ENCODE data around the gene OR1I1. TPM values are rescaled to one million over a fixed set of nuclear protein-coding genes. Genes with fewer than 3 reads are reported as not detected.

Gene OR1I1
- total RNA-seq, 1 experiment from 2014 or later: not detected

- no peak for TF ChIP-seq CTCF (conservative IDR thresholded peaks at IDR 0.05)
- no peaks in the 10 kb centered on the region; a peak in 1 of 5 replicates for H3K9me3 Mint-ChIP-seq
- no peaks in the 10 kb centered on the region for H3K79me2 ChIP-seq (ENCODE audit: insufficient read depth, low read length)
- H3K27ac ChIP-seq (ENCODE audit: insufficient read length, low read depth, low read length): no peak overlapping the region
- no peak overlapping the region for H2BK20ac ChIP-seq (ENCODE audit: low read depth, low read length, poor library complexity, severe bottlenecking)
- H3K14ac ChIP-seq (ENCODE audit: insufficient read depth, low read length): no peak overlapping the region
- H3K18ac ChIP-seq (ENCODE audit: insufficient read length, low read depth, low read length): no peak overlapping the region
- DNase-seq: no peak
- H2BK15ac ChIP-seq (ENCODE audit: low read depth, low read length): no peak overlapping the region
- no peak overlapping the region for H2BK12ac ChIP-seq (ENCODE audit: insufficient read length, low read depth, low read length)
- no peak overlapping the region for H4K8ac ChIP-seq (replicated peaks; ENCODE audit: insufficient read length, low read depth, low read length)
- H3K27ac Mint-ChIP-seq: 0 out of 7 replicates have a peak overlapping the region, but pooled peaks of 1 of the 3 experiments have one; percentile 40
- no peak overlapping the region for H3K23ac ChIP-seq (ENCODE audit: insufficient read length, low read depth, low read length)
- no peaks in the 10 kb centered on the region for H3K27me3 ChIP-seq (ENCODE audit: insufficient read depth, low read length)
- H3K79me1 ChIP-seq (ENCODE audit: insufficient read depth, low read depth, low read length, poor library complexity, severe bottlenecking): no peaks in the 10 kb centered on the region
- no peak overlapping the region for H2AFZ ChIP-seq (ENCODE audit: low read length)
- no peak overlapping the region for H4K5ac ChIP-seq (ENCODE audit: insufficient read length, low read depth, low read length)
- H3K4me3 Mint-ChIP-seq: no peak overlapping the region; a peak in 1 of 5 replicates
- no peak overlapping the region for H4K91ac ChIP-seq (ENCODE audit: insufficient read length, low read depth, low read length)
- H3K9ac ChIP-seq (ENCODE audit: extremely low read depth, insufficient read length, low read length): no peak overlapping the region
- H3K56ac ChIP-seq (ENCODE audit: insufficient read length, low read depth, low read length): no peak overlapping the region
- no peak overlapping the region for H2AK5ac ChIP-seq (ENCODE audit: insufficient read length, low read length)
- H3K9me3 ChIP-seq (ENCODE audit: control insufficient read depth, low read depth, low read length): no peaks in the 10 kb centered on the region
- no peak overlapping the region for H3K4me2 ChIP-seq (ENCODE audit: insufficient read depth, insufficient read length, low read length)
- no peaks in the 10 kb centered on the region for H3K4me1 Mint-ChIP-seq
- WGBS (ENCODE audit: extremely low coverage, insufficient read length, low lambda C conversion rate): no CpG with 5 or more reads among the region's 12 CpGs
- H3K4ac ChIP-seq (ENCODE audit: low read depth, low read length): no peak overlapping the region
- no peaks in the 10 kb centered on the region; the same call in 1 of the 2 replicates for H3K27me3 Mint-ChIP-seq (ENCODE audit: low read depth)
- H3K4me1 ChIP-seq (ENCODE audit: insufficient read depth, low read length): no peaks in the 10 kb centered on the region
- no peaks in the 10 kb centered on the region for H3K23me2 ChIP-seq (ENCODE audit: insufficient read length, low read depth, low read length, poor library complexity, severe bottlenecking)
- H2BK120ac ChIP-seq (ENCODE audit: low read depth, low read length, poor library complexity, severe bottlenecking): no peak overlapping the region
- H3K36me3 Mint-ChIP-seq (ENCODE audit: insufficient read depth in 1 of 3, low read depth in 3 of 3): peaks cover 54 to 94% (median 85%) of the 10 kb centered on the region in 3 experiments; a peak in 6 of 7 replicates
- no peak overlapping the region for H2BK5ac ChIP-seq (ENCODE audit: insufficient read length, low read length)
- H3T11ph ChIP-seq (ENCODE audit: low read length): no peak overlapping the region
- H4K20me1 ChIP-seq (ENCODE audit: control insufficient read depth, insufficient read depth, insufficient read length): no peaks in the 10 kb centered on the region
These were observed 34.8 kb downstream of the OR1I1 start for GRCh38 chr19:15116856-15117255.
